HL-60 (cell line): ENCODE measurements around the gene BCAS3.
"Not testable (repeated sequence)": the region's sequence is repeated elsewhere in the genome, so short reads cannot be mapped to it uniquely, and the experiment has no call there.

Experiments used
- DNase-seq, 2 experiments: peaks; one replicate each; pipeline ENCODE4 v3.0.0-alpha.2; 2010 to 2020; ENCODE audit warnings: low read depth in 1 of 2, low spot score in 1 of 2
- H3K27ac ChIP-seq: fragments of 250-450 bp; sonication (Bioruptor Pico); replicated peaks from 2 replicates; pipeline ENCODE4 v1.5.1; 2020; ENCODE audit warnings: mild to moderate bottlenecking, moderate library complexity
- H3K27me3 ChIP-seq: fragments of 250-450 bp; sonication (Bioruptor Pico); 2 replicates; pipeline ENCODE4 v1.5.1; 2021; ENCODE audit warnings: mild to moderate bottlenecking, moderate library complexity; ENCODE audit not compliant: insufficient read depth, poor library complexity, severe bottlenecking
- H3K4me3 ChIP-seq: replicated peaks from 2 replicates; pipeline ENCODE4 v1.5.1; 2011; ENCODE audit warnings: mild to moderate bottlenecking, control low read depth, low read length; ENCODE audit not compliant: insufficient read depth
- GABPA ChIP-seq: IDR thresholded peaks from 2 replicates; pipeline ENCODE4 v1.6.1; 2012; ENCODE audit warnings: low read depth
- POLR2AphosphoS5 ChIP-seq: IDR thresholded peaks from 2 replicates; pipeline ENCODE4 v1.6.1; 2012; ENCODE audit warnings: low read depth
- REST ChIP-seq: IDR thresholded peaks from 2 replicates; pipeline ENCODE4 v1.6.1; 2012; ENCODE audit warnings: low read depth; ENCODE audit not compliant: insufficient replicate concordance
- SPI1 ChIP-seq: IDR thresholded peaks from 2 replicates; pipeline ENCODE4 v1.6.1; 2012; ENCODE audit warnings: low read depth, mild to moderate bottlenecking, borderline replicate concordance
- TF ChIP-seq, protein P1 (sequence below): IDR thresholded peaks from one replicate; pipeline ENCODE4 v1.5.1; 2011; ENCODE audit warnings: low read length, control low read depth, inconsistent platforms; ENCODE audit not compliant: insufficient read depth

BCAS3 gene

GRCh38 chr17:60971515-60972369 lies 294.1 kb downstream of the BCAS3 start:
- Histone ChIP-seq H3K4me3 (no peak overlapping the region), H3K27me3 (no peaks in the 10 kb centered on the region), H3K27ac (no peak overlapping the region)
- TF ChIP-seq, protein P1, sequence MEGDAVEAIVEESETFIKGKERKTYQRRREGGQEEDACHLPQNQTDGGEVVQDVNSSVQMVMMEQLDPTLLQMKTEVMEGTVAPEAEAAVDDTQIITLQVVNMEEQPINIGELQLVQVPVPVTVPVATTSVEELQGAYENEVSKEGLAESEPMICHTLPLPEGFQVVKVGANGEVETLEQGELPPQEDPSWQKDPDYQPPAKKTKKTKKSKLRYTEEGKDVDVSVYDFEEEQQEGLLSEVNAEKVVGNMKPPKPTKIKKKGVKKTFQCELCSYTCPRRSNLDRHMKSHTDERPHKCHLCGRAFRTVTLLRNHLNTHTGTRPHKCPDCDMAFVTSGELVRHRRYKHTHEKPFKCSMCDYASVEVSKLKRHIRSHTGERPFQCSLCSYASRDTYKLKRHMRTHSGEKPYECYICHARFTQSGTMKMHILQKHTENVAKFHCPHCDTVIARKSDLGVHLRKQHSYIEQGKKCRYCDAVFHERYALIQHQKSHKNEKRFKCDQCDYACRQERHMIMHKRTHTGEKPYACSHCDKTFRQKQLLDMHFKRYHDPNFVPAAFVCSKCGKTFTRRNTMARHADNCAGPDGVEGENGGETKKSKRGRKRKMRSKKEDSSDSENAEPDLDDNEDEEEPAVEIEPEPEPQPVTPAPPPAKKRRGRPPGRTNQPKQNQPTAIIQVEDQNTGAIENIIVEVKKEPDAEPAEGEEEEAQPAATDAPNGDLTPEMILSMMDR: peak; percentile 66
- no peak for TF ChIP-seq REST
- TF ChIP-seq SPI1: no peak
- DNase-seq: peak in 1 of 2 experiments; percentile 41

DNA sequence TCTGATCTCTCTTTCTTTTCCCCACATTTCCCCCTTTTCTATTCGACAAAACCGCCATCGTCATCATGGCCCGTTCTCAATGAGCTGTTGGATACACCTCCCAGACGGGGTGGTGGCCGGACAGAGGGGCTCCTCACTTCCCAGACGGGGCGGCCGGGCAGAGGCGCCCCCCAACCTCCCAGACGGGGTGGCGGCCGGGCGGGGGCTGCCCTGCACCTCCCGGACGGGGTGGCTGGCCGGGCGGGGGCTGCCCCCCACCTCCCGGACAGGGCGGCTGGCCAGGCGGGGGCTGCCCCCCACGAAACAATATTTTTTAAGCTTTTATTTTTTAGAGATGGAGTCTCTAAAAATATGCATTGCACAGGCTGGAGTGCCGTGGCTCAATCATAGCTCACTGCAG lies 299.2 kb downstream of the BCAS3 start:
- H3K4me3 ChIP-seq, H3K27me3 ChIP-seq, H3K27ac ChIP-seq, DNase-seq: not testable (repeated sequence)

DNA sequence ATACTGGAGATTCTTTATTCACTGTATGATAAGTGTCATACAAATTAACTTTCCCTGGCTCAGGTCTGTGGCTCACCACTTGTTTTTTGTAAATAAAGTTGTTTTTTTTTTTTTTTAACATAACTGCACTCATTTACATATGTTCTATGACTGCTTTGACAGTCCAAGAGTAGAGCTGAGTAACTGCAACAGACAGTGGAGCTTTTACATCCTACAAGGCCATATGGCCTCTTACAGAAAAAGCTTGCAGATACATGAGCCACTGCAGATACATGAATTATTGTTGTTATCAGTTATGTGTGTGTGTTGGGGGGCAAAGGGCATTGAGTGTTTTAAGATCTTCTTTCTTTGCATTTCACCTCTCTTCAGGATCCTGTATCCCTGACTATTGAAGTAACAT lies 311.7 kb downstream of the BCAS3 start:
- Histone ChIP-seq H3K4me3 (no peak overlapping the region), H3K27me3 (peaks cover 2% of the 10 kb centered on the region), H3K27ac (no peak overlapping the region)
- TF ChIP-seq REST (no peak), SPI1 (no peak), POLR2AphosphoS5 (no peak), GABPA (no peak)
- TF ChIP-seq, protein P1: no peak
- no peak for DNase-seq

GRCh38 chr17:60989846-60990245 lies 312.2 kb downstream of the BCAS3 start:
- Histone ChIP-seq H3K27me3 (peaks cover 2% of the 10 kb centered on the region), H3K4me3 (no peak overlapping the region), H3K27ac (no peak overlapping the region)
- DNase-seq: no peak
- TF ChIP-seq REST: no peak
- no peak for TF ChIP-seq SPI1
